ENCODE measurements around the gene PRKCA.

DNA sequence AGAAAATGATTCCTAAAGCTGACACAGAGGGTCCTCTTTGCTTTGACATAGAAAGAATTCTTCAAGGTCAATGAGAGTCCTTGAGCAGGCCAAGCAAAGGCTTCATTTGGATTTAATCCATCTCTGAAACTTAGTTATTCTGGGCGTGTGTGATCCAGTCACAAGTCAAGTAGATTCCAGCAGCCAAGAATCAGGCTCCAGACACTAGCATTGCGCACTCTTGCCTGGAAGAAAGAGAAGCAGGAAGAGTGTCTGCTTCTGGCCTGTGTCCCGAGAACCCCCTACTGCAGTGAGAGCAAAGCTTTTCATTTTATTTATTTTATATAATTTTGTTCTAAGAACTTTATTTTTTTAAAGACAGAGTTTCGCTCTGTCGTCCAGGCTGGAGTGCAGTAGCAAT is 444.3 kb downstream of the PRKCA start:
- TF ChIP-seq CTCF (IDR thresholded peaks at IDR 0.05): no peak
- TF ChIP-seq, protein P1, sequence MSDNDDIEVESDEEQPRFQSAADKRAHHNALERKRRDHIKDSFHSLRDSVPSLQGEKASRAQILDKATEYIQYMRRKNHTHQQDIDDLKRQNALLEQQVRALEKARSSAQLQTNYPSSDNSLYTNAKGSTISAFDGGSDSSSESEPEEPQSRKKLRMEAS (IDR thresholded peaks at IDR 0.05): no peak
- TF ChIP-seq ZNF302 (CRISPR knock-in tag; IDR thresholded peaks at IDR 0.05): no peak
- TF ChIP-seq NPAS2 (CRISPR knock-in tag; IDR thresholded peaks at IDR 0.05; ENCODE audit: borderline replicate concordance): no peak
- no peak for TF ChIP-seq EP300 (IDR thresholded peaks at IDR 0.05)
- TF ChIP-seq POLR2AphosphoS2 (conservative IDR thresholded peaks at IDR 0.05; ENCODE audit: low read length): no peak
- TF ChIP-seq CEBPB (IDR thresholded peaks at IDR 0.05): no peak
- no peak for TF ChIP-seq MAZ (IDR thresholded peaks at IDR 0.05; ENCODE audit: borderline replicate concordance, low read depth, low read length)
